Measurements from ENCODE around the gene BAIAP2.

The BAIAP2 gene

GRCh38 chr17:81150377-81151077, 115.6 kb downstream of the BAIAP2 start:
- Histone ChIP-seq H4K20me1 (ENCODE audit: insufficient read depth, low read length) (no peaks in the 10 kb centered on the region), H3F3A (ENCODE audit: insufficient read depth, low read length) (peaks cover 4% of the 10 kb centered on the region; the same call in 1 of the 2 replicates), H3K9me2 (replicated peaks; ENCODE audit: insufficient read depth, low read length) (no peaks in the 10 kb centered on the region), H3K4me3 (ENCODE audit: low read length) (no peak overlapping the region), H3K9me3 (replicated peaks; ENCODE audit: insufficient read depth, low read length) (no peaks in the 10 kb centered on the region), H2AFZ (ENCODE audit: low read length) (no peak overlapping the region), H3K4me1 (ENCODE audit: low read length) (no peaks in the 10 kb centered on the region), H3K9ac (ENCODE audit: low read length) (no peak overlapping the region), H3K4me2 (ENCODE audit: low read depth, low read length) (no peak overlapping the region), H3K27ac (ENCODE audit: low read length) (no peak overlapping the region), H3K27me3 (replicated peaks; ENCODE audit: insufficient read depth, low read length) (peaks cover 93% of the 10 kb centered on the region), H3K36me3 (replicated peaks; ENCODE audit: insufficient read depth, low read length) (no peaks in the 10 kb centered on the region), H3K79me2 (ENCODE audit: low read length) (no peaks in the 10 kb centered on the region)
- TF ChIP-seq EZH2phosphoT487 (IDR thresholded peaks at IDR 0.05; ENCODE audit: low read length) (no peak), EZH2 (optimal IDR thresholded peaks at IDR 0.05; ENCODE audit: low read depth, low read length) (no peak), CTCF (IDR thresholded peaks at IDR 0.05; ENCODE audit: low read length) (no peak)
- DNase-seq, result no peak

GRCh38 chr17:81151278-81151677, 116.3 kb downstream of the BAIAP2 start:
- no peaks in the 10 kb centered on the region for H3K4me1 ChIP-seq (ENCODE audit: low read length)
- no peaks in the 10 kb centered on the region for H3K79me2 ChIP-seq (ENCODE audit: low read length)
- no peak for TF ChIP-seq EZH2phosphoT487 (IDR thresholded peaks at IDR 0.05; ENCODE audit: low read length)
- no peak for TF ChIP-seq EZH2 (optimal IDR thresholded peaks at IDR 0.05; ENCODE audit: low read depth, low read length)
- TF ChIP-seq CTCF (IDR thresholded peaks at IDR 0.05; ENCODE audit: low read length), result no peak
- H3K9me2 ChIP-seq (replicated peaks; ENCODE audit: insufficient read depth, low read length), result no peaks in the 10 kb centered on the region
- H2AFZ ChIP-seq (ENCODE audit: low read length), result no peak overlapping the region
- no peak for DNase-seq
- H3K4me3 ChIP-seq (ENCODE audit: low read length), result no peak overlapping the region
- no peaks in the 10 kb centered on the region for H4K20me1 ChIP-seq (ENCODE audit: insufficient read depth, low read length)
- H3F3A ChIP-seq (ENCODE audit: insufficient read depth, low read length), result peaks cover 4% of the 10 kb centered on the region; the same call in 1 of the 2 replicates
- H3K27me3 ChIP-seq (replicated peaks; ENCODE audit: insufficient read depth, low read length), result peaks cover 93% of the 10 kb centered on the region
- no peaks in the 10 kb centered on the region for H3K9me3 ChIP-seq (replicated peaks; ENCODE audit: insufficient read depth, low read length)
- H3K9ac ChIP-seq (ENCODE audit: low read length), result no peak overlapping the region
- no peaks in the 10 kb centered on the region for H3K36me3 ChIP-seq (replicated peaks; ENCODE audit: insufficient read depth, low read length)
- no peak overlapping the region for H3K27ac ChIP-seq (ENCODE audit: low read length)
- H3K4me2 ChIP-seq (ENCODE audit: low read depth, low read length), result no peak overlapping the region

GRCh38 chr17:81152288-81152828, 117.4 kb downstream of the BAIAP2 start:
- Histone ChIP-seq H3K27ac (ENCODE audit: low read length) (no peak overlapping the region; the same call in 1 of the 2 replicates), H3K9ac (ENCODE audit: low read length) (no peak overlapping the region), H3K4me2 (ENCODE audit: low read depth, low read length) (peak overlapping the region; percentile 24; the same call in 1 of the 2 replicates), H3K9me2 (replicated peaks; ENCODE audit: insufficient read depth, low read length) (no peaks in the 10 kb centered on the region), H3K4me3 (ENCODE audit: low read length) (no peak overlapping the region), H3K4me1 (ENCODE audit: low read length) (no peaks in the 10 kb centered on the region), H3K27me3 (replicated peaks; ENCODE audit: insufficient read depth, low read length) (peaks cover 94% of the 10 kb centered on the region), H2AFZ (ENCODE audit: low read length) (no peak overlapping the region), H3K36me3 (replicated peaks; ENCODE audit: insufficient read depth, low read length) (no peaks in the 10 kb centered on the region), H4K20me1 (ENCODE audit: insufficient read depth, low read length) (no peaks in the 10 kb centered on the region), H3F3A (ENCODE audit: insufficient read depth, low read length) (peaks cover 4% of the 10 kb centered on the region; the same call in 1 of the 2 replicates), H3K79me2 (ENCODE audit: low read length) (no peaks in the 10 kb centered on the region), H3K9me3 (replicated peaks; ENCODE audit: insufficient read depth, low read length) (no peaks in the 10 kb centered on the region)
- TF ChIP-seq CTCF (IDR thresholded peaks at IDR 0.05; ENCODE audit: low read length) (no peak), EZH2phosphoT487 (IDR thresholded peaks at IDR 0.05; ENCODE audit: low read length) (no peak), EZH2 (optimal IDR thresholded peaks at IDR 0.05; ENCODE audit: low read depth, low read length) (no peak)
- peak; percentile 70 for DNase-seq
